Measurements from ENCODE around the gene CFAP100. TPM values are rescaled to one million over a fixed set of nuclear protein-coding genes. Genes with fewer than 3 reads are reported as not detected.

The CFAP100 gene
- total RNA-seq, 1 donor from 2014 or later = not detected

GRCh38 chr3:126439346-126439967 lies 44.7 kb downstream of the CFAP100 start:
- intact Hi-C loops (cut with micrococcal nuclease) = no loop called here

- intact Hi-C loops (cut with micrococcal nuclease) = no loop called here
Observed at GRCh38 chr3:126439968-126440708, 45.4 kb downstream of the CFAP100 start.

- intact Hi-C loops (cut with micrococcal nuclease) = no loop called here
Observed at GRCh38 chr3:126440709-126440995, 45.9 kb downstream of the CFAP100 start.

- intact Hi-C loops (cut with micrococcal nuclease) = no loop called here
Observed at GRCh38 chr3:126441256-126441880, 46.7 kb downstream of the CFAP100 start.

GRCh38 chr3:126442094-126442855 lies 47.6 kb downstream of the CFAP100 start:
- intact Hi-C loops (cut with micrococcal nuclease) = no loop called here

GRCh38 chr3:126442856-126443242 lies 48.1 kb downstream of the CFAP100 start:
- intact Hi-C loops (cut with micrococcal nuclease) = no loop called here

GRCh38 chr3:126445506-126445905 lies 50.8 kb downstream of the CFAP100 start:
- intact Hi-C loops (cut with micrococcal nuclease) = no loop called here

- intact Hi-C loops (cut with micrococcal nuclease) = no loop called here
Observed at GRCh38 chr3:126446301-126446700, 51.6 kb downstream of the CFAP100 start.

- intact Hi-C loops (cut with micrococcal nuclease) = no loop called here
Observed at GRCh38 chr3:126446791-126447190, 52.1 kb downstream of the CFAP100 start.

GRCh38 chr3:126447456-126448106 lies 52.9 kb downstream of the CFAP100 start:
- intact Hi-C loops (cut with micrococcal nuclease) = no loop called here

- intact Hi-C loops (cut with micrococcal nuclease) = no loop called here
Observed at GRCh38 chr3:126448136-126448892, 53.6 kb downstream of the CFAP100 start.

- intact Hi-C loops (cut with micrococcal nuclease) = no loop called here
Observed at GRCh38 chr3:126448893-126449180, 54.1 kb downstream of the CFAP100 start.

- intact Hi-C loops (cut with micrococcal nuclease) = no loop called here
Observed at GRCh38 chr3:126449621-126450051, 54.9 kb downstream of the CFAP100 start.

- intact Hi-C loops (cut with micrococcal nuclease) = no loop called here
Observed at GRCh38 chr3:126450219-126450618, 55.5 kb downstream of the CFAP100 start.

- intact Hi-C loops (cut with micrococcal nuclease) = no loop called here
Observed at GRCh38 chr3:126450744-126451143, 56.0 kb downstream of the CFAP100 start.

- intact Hi-C loops (cut with micrococcal nuclease) = no loop called here
Observed at GRCh38 chr3:126451511-126451910, 56.8 kb downstream of the CFAP100 start.

GRCh38 chr3:126452213-126452612 lies 57.5 kb downstream of the CFAP100 start:
- intact Hi-C loops (cut with micrococcal nuclease) = no loop called here

GRCh38 chr3:126454025-126454424 lies 59.3 kb downstream of the CFAP100 start:
- intact Hi-C loops (cut with micrococcal nuclease) = no loop called here

GRCh38 chr3:126454437-126455198 lies 59.9 kb downstream of the CFAP100 start:
- intact Hi-C loops (cut with micrococcal nuclease) = no loop called here

GRCh38 chr3:126456211-126456610 lies 61.5 kb downstream of the CFAP100 start:
- intact Hi-C loops (cut with micrococcal nuclease) = no loop called here
